Measurements from ENCODE around the gene IL17B.

- no peak for TF ChIP-seq CTCF (IDR thresholded peaks at IDR 0.05; ENCODE audit: low read length)
- TF ChIP-seq EZH2phosphoT487 (IDR thresholded peaks at IDR 0.05; ENCODE audit: low read length) = no peak
- no peak for TF ChIP-seq EZH2 (optimal IDR thresholded peaks at IDR 0.05; ENCODE audit: low read depth, low read length)
These were observed 53.8 kb downstream of the IL17B start for GRCh38 chr5:149325166-149325735.
